Measurements from ENCODE around the gene TSPEAR. TPM values are rescaled to one million over a fixed set of nuclear protein-coding genes. Genes with fewer than 3 reads are reported as not detected.
"Not testable (repeated sequence)": the region's sequence is repeated elsewhere in the genome, so short reads cannot be mapped to it uniquely, and the experiment has no call there.

The TSPEAR gene
- total RNA-seq, 6 experiments from 2014 or later = not detected

DNA sequence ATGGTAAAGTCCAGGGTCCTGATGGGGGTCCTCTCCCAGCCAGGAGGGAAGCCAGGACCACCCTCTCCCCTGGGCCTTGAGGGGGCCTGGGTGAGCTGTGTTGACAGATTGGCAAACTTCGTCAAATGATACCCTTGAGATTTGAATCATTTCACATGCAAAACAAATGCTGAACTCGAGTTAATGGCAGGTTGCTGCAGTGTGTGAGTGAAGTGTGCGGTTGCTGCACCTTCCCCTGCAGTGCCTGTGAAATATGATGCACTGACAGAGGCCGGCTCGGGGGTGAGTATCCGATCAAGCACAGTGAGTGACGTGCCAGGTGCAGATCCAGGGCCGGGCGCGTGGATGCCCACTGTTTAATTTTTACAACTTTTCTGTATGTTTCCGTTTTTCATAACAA lies 23.7 kb downstream of the TSPEAR start:
- peaks cover 42% of the 10 kb centered on the region for H3K27me3 Mint-ChIP-seq (ENCODE audit: insufficient read depth)
- no peak overlapping the region for H3K27ac Mint-ChIP-seq
- peaks cover 4% of the 10 kb centered on the region; the same call in 1 of the 2 replicates for H3K9me3 Mint-ChIP-seq
- no peak for DNase-seq
- no peak overlapping the region for H3K4me3 Mint-ChIP-seq
- no peak for TF ChIP-seq CTCF (IDR thresholded peaks at IDR 0.05)
- H3K4me1 Mint-ChIP-seq (ENCODE audit: low read depth) = no peaks in the 10 kb centered on the region
- H3K36me3 Mint-ChIP-seq (ENCODE audit: low read depth) = no peaks in the 10 kb centered on the region

GRCh38 chr21:44686843-44687561 lies 24.4 kb downstream of the TSPEAR start:
- H3K27me3 Mint-ChIP-seq (ENCODE audit: insufficient read depth) = peaks cover 49% of the 10 kb centered on the region
- no peak for TF ChIP-seq CTCF (IDR thresholded peaks at IDR 0.05)
- H3K36me3 Mint-ChIP-seq (ENCODE audit: low read depth) = no peaks in the 10 kb centered on the region
- H3K4me1 Mint-ChIP-seq (ENCODE audit: low read depth) = no peaks in the 10 kb centered on the region
- no peak overlapping the region for H3K27ac Mint-ChIP-seq
- H3K9me3 Mint-ChIP-seq = no peaks in the 10 kb centered on the region
- no peak overlapping the region for H3K4me3 Mint-ChIP-seq
- no peak for DNase-seq

GRCh38 chr21:44686000-44686781 lies 25.2 kb downstream of the TSPEAR start:
- no peaks in the 10 kb centered on the region for H3K4me1 Mint-ChIP-seq (ENCODE audit: low read depth)
- no peak overlapping the region for H3K27ac Mint-ChIP-seq
- H3K9me3 Mint-ChIP-seq = no peaks in the 10 kb centered on the region
- H3K27me3 Mint-ChIP-seq (ENCODE audit: insufficient read depth) = peaks cover 52% of the 10 kb centered on the region
- no peak for TF ChIP-seq CTCF (IDR thresholded peaks at IDR 0.05)
- no peaks in the 10 kb centered on the region for H3K36me3 Mint-ChIP-seq (ENCODE audit: low read depth)
- DNase-seq = no peak
- H3K4me3 Mint-ChIP-seq = no peak overlapping the region

- DNase-seq; H3K36me3 Mint-ChIP-seq (ENCODE audit: low read depth); H3K27ac Mint-ChIP-seq; H3K4me1 Mint-ChIP-seq (ENCODE audit: low read depth); H3K9me3 Mint-ChIP-seq; H3K4me3 Mint-ChIP-seq: not testable (repeated sequence)
- H3K27me3 Mint-ChIP-seq (ENCODE audit: insufficient read depth) = peaks cover 53% of the 10 kb centered on the region
Observed at GRCh38 chr21:44685050-44685449, 26.3 kb downstream of the TSPEAR start.

DNA sequence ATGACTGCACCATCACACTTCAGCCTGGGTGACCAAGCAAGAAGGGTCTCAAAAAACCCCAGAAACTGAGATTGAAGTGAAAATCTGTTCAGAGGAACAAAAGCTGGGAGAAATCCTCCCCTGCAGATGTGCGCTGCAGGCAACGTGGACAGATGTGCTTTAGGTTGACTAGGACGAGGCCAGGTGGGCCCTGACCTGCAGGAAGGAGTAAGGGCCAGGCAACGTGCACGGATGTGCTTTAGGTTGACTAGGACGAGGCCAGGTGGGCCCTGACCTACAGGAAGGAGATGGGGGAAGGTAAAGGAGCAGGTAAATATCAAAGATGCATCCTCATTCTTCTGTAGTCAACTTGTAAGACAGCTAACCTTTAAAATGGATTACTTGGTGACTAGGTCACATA lies 26.9 kb downstream of the TSPEAR start:
- no peak overlapping the region for H3K27ac Mint-ChIP-seq
- H3K9me3 Mint-ChIP-seq = no peaks in the 10 kb centered on the region
- no peaks in the 10 kb centered on the region for H3K36me3 Mint-ChIP-seq (ENCODE audit: low read depth)
- H3K27me3 Mint-ChIP-seq (ENCODE audit: insufficient read depth) = peaks cover 53% of the 10 kb centered on the region
- H3K4me1 Mint-ChIP-seq (ENCODE audit: low read depth) = no peaks in the 10 kb centered on the region
- no peak for DNase-seq
- TF ChIP-seq CTCF (IDR thresholded peaks at IDR 0.05) = no peak
- H3K4me3 Mint-ChIP-seq = no peak overlapping the region

- no peak for TF ChIP-seq CTCF (IDR thresholded peaks at IDR 0.05)
- peaks cover 53% of the 10 kb centered on the region for H3K27me3 Mint-ChIP-seq (ENCODE audit: insufficient read depth)
Observed at GRCh38 chr21:44684077-44684476, 27.3 kb downstream of the TSPEAR start.

More at GRCh38 chr21:44684077-44684476, 27.3 kb downstream of the TSPEAR start:
- Mint-ChIP-seq H3K4me3 (no peak overlapping the region), H3K27ac (no peak overlapping the region), H3K4me1 (ENCODE audit: low read depth) (no peaks in the 10 kb centered on the region), H3K9me3 (no peaks in the 10 kb centered on the region), H3K36me3 (ENCODE audit: low read depth) (no peaks in the 10 kb centered on the region)
- DNase-seq = no peak
